Tibial nerve (tissue), 4 donors: ENCODE measurements around the gene LLPH. TPM values are rescaled to one million over a fixed set of nuclear protein-coding genes. Genes with fewer than 3 reads are reported as not detected.

Experiments
- DNase-seq, 2 donors: peaks; one replicate each; pipeline ENCODE4 v3.0.0-alpha.2; 2019; ENCODE audit warnings: low spot score in 2 of 2
- H3K27ac ChIP-seq, 4 donors: fragments of 200-600 bp; sonication (generic) in 3 of 4; one replicate each; pipeline ENCODE4 v1.5.1; 2017 to 2019; ENCODE audit warnings: mild to moderate bottlenecking in 1 of 4
- H3K27me3 ChIP-seq, 2 donors: fragments of 200-600 bp; sonication (generic) in 1 of 2; one replicate each; pipeline versions ENCODE4 v1.5.1 to v1.6.0; 2017 to 2019
- H3K36me3 ChIP-seq, 3 donors: fragments of 200-600 bp; sonication (generic); one replicate each; pipeline ENCODE4 v1.5.1; 2018 to 2019
- H3K4me1 ChIP-seq, 4 donors: fragments of 200-600 bp; sonication (generic) in 3 of 4; one replicate each; pipeline ENCODE4 v1.5.1; 2017 to 2019
- H3K4me3 ChIP-seq, 4 donors: fragments of 200-600 bp; sonication (generic) in 3 of 4; one replicate each; pipeline ENCODE4 v1.5.1; 2017 to 2019; ENCODE audit warnings: mild to moderate bottlenecking in 1 of 4, moderate library complexity in 1 of 4
- H3K9me3 ChIP-seq, 4 donors: fragments of 200-600 bp; sonication (generic) in 3 of 4; one replicate each; pipeline ENCODE4 v1.5.1; 2017 to 2019
- EP300 ChIP-seq, 2 donors: sonication (generic); formaldehyde crosslinking; IDR thresholded peaks; one replicate each; pipeline ENCODE4 v1.6.1; 2017; ENCODE audit warnings: antibody characterized with exemption in 2 of 2, mild to moderate bottlenecking in 1 of 2
- POLR2A ChIP-seq, 2 donors: fragments of 450-650 bp; IDR thresholded peaks; one replicate each; pipeline ENCODE4 v1.6.1; 2017; ENCODE audit warnings: antibody characterized with exemption in 2 of 2, mild to moderate bottlenecking in 2 of 2, moderate library complexity in 2 of 2
- WGBS, 2 donors: methylation state at CpG; one replicate each; pipeline ENCODE4 v1.1.5; 2018; 5-methylcytosine and 5-hydroxymethylcytosine counted together
- total RNA-seq, 4 donors: library from RNA; depleted of rRNA; stranded (reverse); fragments of >200 nt; gene quantifications; one replicate each; pipeline ENCODE4 v1.1.0, GENCODE V29; 2016
- TF ChIP-seq, protein P1 (sequence below), 5 experiments: fragments of 200-600 bp in 3 of 5; fragments of 450-650 bp in 2 of 5; sonication (generic) in 3 of 5; IDR thresholded peaks; one replicate each; pipeline ENCODE4 v1.5.1; 2016 to 2019; ENCODE audit warnings: antibody characterized with exemption in 5 of 5, mild to moderate bottlenecking in 3 of 5, moderate library complexity in 2 of 5

The LLPH gene
- total RNA-seq, 4 donors from 2014 or later: 4.1 to 4.8 (median 4.4) TPM

DNA sequence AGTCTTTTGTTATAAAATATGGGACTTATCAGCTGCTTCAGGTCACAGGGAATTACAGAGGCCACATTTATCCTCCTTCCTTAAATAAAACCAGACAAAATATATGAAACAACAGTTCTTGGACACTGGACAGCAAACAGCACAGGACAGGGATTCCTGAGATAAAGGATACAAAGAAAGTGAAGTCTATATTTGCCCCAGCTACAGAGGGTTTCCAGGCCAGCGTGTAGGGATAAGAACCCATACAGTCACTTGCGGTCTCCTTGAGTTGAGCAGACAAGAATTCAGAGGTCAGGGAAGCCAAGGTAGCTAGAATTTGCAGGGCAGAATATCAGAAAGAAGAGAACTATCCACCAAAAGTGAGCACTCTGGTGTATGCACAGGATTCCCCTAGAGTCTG is 8.8 kb upstream of the LLPH start:
- DNase-seq: no peak
- Histone ChIP-seq H3K27me3 (no peaks in the 10 kb centered on the region), H3K9me3 (peaks cover 0 to 29% (median 6%) of the 10 kb centered on the region in 4 donors), H3K36me3 (peaks cover 0 to 82% (median 4%) of the 10 kb centered on the region in 3 donors), H3K27ac (no peak overlapping the region), H3K4me1 (peaks cover 0 to 7% (median 1%) of the 10 kb centered on the region in 4 donors), H3K4me3 (no peak overlapping the region)
- 89 to 95% methylated on average over 2 of the region's 2 CpGs for WGBS, 2 donors
- TF ChIP-seq POLR2A (IDR thresholded peaks at IDR 0.05): no peak
- TF ChIP-seq EP300 (IDR thresholded peaks at IDR 0.05): no peak
- TF ChIP-seq, protein P1, sequence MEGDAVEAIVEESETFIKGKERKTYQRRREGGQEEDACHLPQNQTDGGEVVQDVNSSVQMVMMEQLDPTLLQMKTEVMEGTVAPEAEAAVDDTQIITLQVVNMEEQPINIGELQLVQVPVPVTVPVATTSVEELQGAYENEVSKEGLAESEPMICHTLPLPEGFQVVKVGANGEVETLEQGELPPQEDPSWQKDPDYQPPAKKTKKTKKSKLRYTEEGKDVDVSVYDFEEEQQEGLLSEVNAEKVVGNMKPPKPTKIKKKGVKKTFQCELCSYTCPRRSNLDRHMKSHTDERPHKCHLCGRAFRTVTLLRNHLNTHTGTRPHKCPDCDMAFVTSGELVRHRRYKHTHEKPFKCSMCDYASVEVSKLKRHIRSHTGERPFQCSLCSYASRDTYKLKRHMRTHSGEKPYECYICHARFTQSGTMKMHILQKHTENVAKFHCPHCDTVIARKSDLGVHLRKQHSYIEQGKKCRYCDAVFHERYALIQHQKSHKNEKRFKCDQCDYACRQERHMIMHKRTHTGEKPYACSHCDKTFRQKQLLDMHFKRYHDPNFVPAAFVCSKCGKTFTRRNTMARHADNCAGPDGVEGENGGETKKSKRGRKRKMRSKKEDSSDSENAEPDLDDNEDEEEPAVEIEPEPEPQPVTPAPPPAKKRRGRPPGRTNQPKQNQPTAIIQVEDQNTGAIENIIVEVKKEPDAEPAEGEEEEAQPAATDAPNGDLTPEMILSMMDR (IDR thresholded peaks at IDR 0.05): no peak

DNA sequence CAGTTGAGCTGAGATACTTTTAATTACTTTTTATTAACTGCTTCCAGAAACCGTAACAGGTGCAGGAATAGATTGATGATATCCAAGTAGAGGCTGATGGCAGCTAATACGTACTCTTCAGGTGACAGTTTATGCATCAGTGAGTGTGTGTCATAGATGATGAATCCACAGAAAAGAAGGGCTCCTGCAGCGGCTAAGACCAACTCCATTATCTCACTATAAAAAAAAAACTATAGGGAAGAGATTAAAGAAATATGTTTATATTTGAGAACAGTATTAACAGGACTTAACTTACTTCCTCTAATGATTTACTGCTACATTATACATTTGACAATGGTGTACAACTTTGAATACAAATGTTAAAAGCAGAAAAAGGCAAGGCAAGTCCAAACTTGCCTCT is 7.4 kb upstream of the LLPH start:
- DNase-seq: no peak
- no peaks in the 10 kb centered on the region for H3K4me1 ChIP-seq
- H3K4me3 ChIP-seq: no peak overlapping the region
- H3K27me3 ChIP-seq: no peaks in the 10 kb centered on the region
- peaks cover 0 to 29% (median 6%) of the 10 kb centered on the region in 4 donors for H3K9me3 ChIP-seq
- WGBS, 2 donors: 96% methylated on average over 3 of the region's 3 CpGs
- H3K36me3 ChIP-seq: peaks cover 0 to 68% (median 4%) of the 10 kb centered on the region in 3 donors
- TF ChIP-seq POLR2A (IDR thresholded peaks at IDR 0.05): no peak
- TF ChIP-seq, protein P1 (IDR thresholded peaks at IDR 0.05): no peak
- TF ChIP-seq EP300 (IDR thresholded peaks at IDR 0.05): no peak
- no peak overlapping the region for H3K27ac ChIP-seq

DNA sequence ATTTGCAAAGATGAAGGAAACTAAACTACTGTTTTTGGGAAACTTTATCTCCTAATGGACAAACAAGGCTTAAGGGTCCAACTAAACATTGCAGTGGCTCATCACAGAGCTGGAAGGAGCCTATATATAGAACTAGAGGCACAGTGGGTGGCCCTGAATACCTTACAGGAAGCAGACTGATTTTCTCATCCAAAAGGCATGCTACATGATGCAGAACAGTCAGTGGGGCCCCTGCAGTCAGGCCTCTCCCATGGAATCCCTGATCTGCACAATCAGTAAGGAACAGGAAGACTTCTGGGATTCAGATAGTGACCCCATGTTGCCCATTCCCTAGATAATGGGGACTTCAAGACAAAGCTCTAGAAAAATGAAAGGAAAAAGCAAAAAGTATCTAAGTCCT is 1.9 kb upstream of the LLPH start:
- Histone ChIP-seq H3K27me3 (no peaks in the 10 kb centered on the region), H3K36me3 (peaks cover 0 to 27% (median 5%) of the 10 kb centered on the region in 3 donors), H3K4me3 (no peak overlapping the region), H3K4me1 (peaks cover 0 to 41% (median 14%) of the 10 kb centered on the region in 4 donors), H3K9me3 (no peaks in the 10 kb centered on the region), H3K27ac (no peak overlapping the region)
- no peak for DNase-seq
- TF ChIP-seq, protein P1 (IDR thresholded peaks at IDR 0.05): no peak
- no peak for TF ChIP-seq EP300 (IDR thresholded peaks at IDR 0.05)
- TF ChIP-seq POLR2A (IDR thresholded peaks at IDR 0.05): no peak

GRCh38 chr12:66131067-66131688 is 628 bp upstream of the LLPH start:
- H3K4me1 ChIP-seq: peaks cover 0 to 41% (median 14%) of the 10 kb centered on the region in 4 donors
- peak overlapping the region; percentile 28 to 81 (median 70) for H3K27ac ChIP-seq
- H3K4me3 ChIP-seq: peak overlapping the region; percentile 73 to 94 (median 86)
- H3K9me3 ChIP-seq: no peaks in the 10 kb centered on the region
- H3K36me3 ChIP-seq: peaks cover 0 to 27% (median 5%) of the 10 kb centered on the region in 3 donors
- H3K27me3 ChIP-seq: no peaks in the 10 kb centered on the region
- 10% methylated on average over 11 of the region's 11 CpGs for WGBS, 2 donors
- no peak for DNase-seq
- no peak for TF ChIP-seq EP300 (IDR thresholded peaks at IDR 0.05)
- TF ChIP-seq, protein P1 (IDR thresholded peaks at IDR 0.05): no peak
- no peak for TF ChIP-seq POLR2A (IDR thresholded peaks at IDR 0.05)

GRCh38 chr12:66129934-66130266 is 650 bp downstream of the LLPH start:
- TF ChIP-seq POLR2A (IDR thresholded peaks at IDR 0.05) (no peak), EP300 (IDR thresholded peaks at IDR 0.05) (no peak)
- TF ChIP-seq, protein P1 (IDR thresholded peaks at IDR 0.05): no peak
- peak overlapping the region in 1 of 4 donors; percentile 81 for H3K27ac ChIP-seq

More at GRCh38 chr12:66129934-66130266, 650 bp downstream of the LLPH start:
- Histone ChIP-seq H3K4me3 (peak overlapping the region; percentile 73 to 94 (median 86)), H3K27me3 (no peaks in the 10 kb centered on the region), H3K9me3 (no peaks in the 10 kb centered on the region), H3K36me3 (peaks cover 0 to 37% (median 8%) of the 10 kb centered on the region in 3 donors), H3K4me1 (peaks cover 0 to 41% (median 14%) of the 10 kb centered on the region in 4 donors)
- DNase-seq: no peak
- WGBS, 2 donors: 5 to 7% methylated on average over 8 of the region's 8 CpGs
